ENCODE measurements around the gene SDC4.
"Not testable (repeated sequence)": the region's sequence is repeated elsewhere in the genome, so short reads cannot be mapped to it uniquely, and the experiment has no call there.

The SDC4 gene

GRCh38 chr20:45363611-45364492, 15.6 kb upstream of the SDC4 start:
- DNase-seq: no peak

- peak; percentile 93 to 98 (median 96) for DNase-seq
Measured at GRCh38 chr20:45362804-45363610, 14.8 kb upstream of the SDC4 start, which contains the start of gene SYS1. TSS of gene SYS1 (plus strand) at chr20:45363156. CDS start at chr20:45363532, 376 bp downstream.

- DNase-seq: no peak
Measured at GRCh38 chr20:45361793-45362192, 13.6 kb upstream of the SDC4 start.

GRCh38 chr20:45359406-45360148, 11.4 kb upstream of the SDC4 start:
- DNase-seq: no peak

- DNase-seq: no peak
Measured at GRCh38 chr20:45359069-45359405, 10.8 kb upstream of the SDC4 start.

GRCh38 chr20:45358282-45359068, 10.3 kb upstream of the SDC4 start:
- DNase-seq: no peak

GRCh38 chr20:45355209-45356084, 7.2 kb upstream of the SDC4 start:
- DNase-seq: no peak

- DNase-seq: no peak
Measured at GRCh38 chr20:45354423-45355208, 6.4 kb upstream of the SDC4 start.

GRCh38 chr20:45353746-45354145, 5.5 kb upstream of the SDC4 start:
- DNase-seq: no peak

GRCh38 chr20:45352729-45353128, 4.5 kb upstream of the SDC4 start:
- DNase-seq: no peak

- not testable (repeated sequence) for DNase-seq
Measured at GRCh38 chr20:45350795-45351194, 2.6 kb upstream of the SDC4 start.

GRCh38 chr20:45350217-45350616, 2.0 kb upstream of the SDC4 start:
- DNase-seq: no peak

- DNase-seq: no peak
Measured at GRCh38 chr20:45347297-45347935, 808 bp downstream of the SDC4 start.

- no peak for DNase-seq
Measured at GRCh38 chr20:45346851-45347250, 1.4 kb downstream of the SDC4 start.

- no peak for DNase-seq
Measured at GRCh38 chr20:45346291-45346718, 1.9 kb downstream of the SDC4 start.

- DNase-seq: no peak
Measured at GRCh38 chr20:45345104-45345936, 2.9 kb downstream of the SDC4 start.

- DNase-seq: no peak
Measured at GRCh38 chr20:45344168-45344860, 3.9 kb downstream of the SDC4 start.

GRCh38 chr20:45343532-45344167, 4.6 kb downstream of the SDC4 start:
- DNase-seq: no peak
